HCT116 (cell line): ENCODE results near the gene WDR31. TPM values are rescaled to one million over a fixed set of nuclear protein-coding genes. Genes with fewer than 3 reads are reported as not detected.
"Not testable (repeated sequence)": the region's sequence is repeated elsewhere in the genome, so short reads cannot be mapped to it uniquely, and the experiment has no call there.

Source experiments
- ATAC-seq: fragments of 200-7000 bp; cut with Tn5 transposase; 2 replicates; pipeline ENCODE4 v1.9.1; 2020; ENCODE audit warnings: mild to moderate bottlenecking, moderate library complexity
- BruUV-seq: library from RNA; stranded (reverse); fragments of 400-500 nt; replicated peaks from 2 replicates; lab custom pipeline; 2021; lab: Mats Ljungman, UMichigan
- CTCF ChIA-PET: fragments of 300-600 bp; sonication (Branson Sonifier 250); formaldehyde crosslinking; loops from one replicate; lab custom pipeline; 2021; ENCODE audit warnings: antibody characterized with exemption; lab: Charles Lee
- POLR2A ChIA-PET: fragments of 300-600, 350-600 bp; sonication (Branson Sonifier 250); formaldehyde crosslinking; loops from one replicate; lab custom pipeline; 2021; ENCODE audit warnings: antibody characterized with exemption; lab: Charles Lee
- RAD21 ChIA-PET, 2 experiments: fragments of 300-600 bp; sonication (Branson Sonifier 250); formaldehyde crosslinking; loops; one replicate each; lab custom pipeline; 2023; ENCODE audit warnings: low total read pairs in 2 of 2; ENCODE audit not compliant: uncharacterized antibody in 2 of 2, unreplicated experiment in 2 of 2, low non-redundant PET in 1 of 2; lab: Charles Lee
- DNase-seq: peaks from one replicate; pipeline ENCODE4 v3.0.0-alpha.2; 2010; ENCODE audit warnings: low read depth, low spot score
- H2AFZ ChIP-seq: fragments of 200-600 bp; shearing (Covaris generic), sonication (generic); 2 replicates; pipeline ENCODE4 v1.6.1; 2017; ENCODE audit warnings: low read depth, mixed run types, mixed read lengths, antibody characterized with exemption, low read length; ENCODE audit not compliant: poor library complexity, severe bottlenecking
- H3K27ac ChIP-seq: 2 replicates; pipeline ENCODE4 v1.5.1; 2012; ENCODE audit warnings: low read depth, low read length
- H3K27me3 ChIP-seq: fragments of 200-600 bp; sonication (generic); 2 replicates; pipeline ENCODE4 v1.6.1; 2016; ENCODE audit warnings: mixed run types, low read length, mixed read lengths; ENCODE audit not compliant: insufficient read depth
- H3K36me3 ChIP-seq, 2 experiments: fragments of 200-500 bp in 1 of 2; fragments of 200-600 bp in 1 of 2; sonication (Bioruptor generic) in 1 of 2; sonication (generic) in 1 of 2; 2 replicates each; pipeline versions ENCODE4 v1.5.1 to v1.6.1; 2014 to 2016; ENCODE audit warnings: low read length in 2 of 2, inconsistent platforms in 1 of 2, mixed read lengths in 1 of 2, mixed run types in 1 of 2; ENCODE audit not compliant: insufficient read depth in 2 of 2, control insufficient read depth in 1 of 2
- H3K4me1 ChIP-seq, 2 experiments: fragments of 200-600 bp in 1 of 2; sonication (generic) in 1 of 2; 2 replicates each; pipeline versions ENCODE4 v1.5.1 to v1.6.1; 2012 to 2017; ENCODE audit warnings: low read length in 2 of 2, inconsistent platforms in 1 of 2, mild to moderate bottlenecking in 1 of 2, mixed read lengths in 1 of 2, mixed run types in 1 of 2, moderate library complexity in 1 of 2; ENCODE audit not compliant: insufficient read depth in 2 of 2, control insufficient read depth in 1 of 2
- H3K4me2 ChIP-seq: fragments of 200-600 bp; sonication (generic); 2 replicates; pipeline ENCODE4 v1.6.1; 2017; ENCODE audit warnings: mixed run types, low read length, mixed read lengths
- H3K4me3 ChIP-seq, 2 experiments: fragments of 200-600 bp in 1 of 2; sonication (generic) in 1 of 2; replicated peaks in 1 of 2; 2 replicates each; pipeline ENCODE4 v1.5.1; 2011 to 2016; ENCODE audit warnings: low read length in 2 of 2, control low read depth in 1 of 2, low read depth in 1 of 2, mild to moderate bottlenecking in 1 of 2, mixed read lengths in 1 of 2, mixed run types in 1 of 2
- H3K79me2 ChIP-seq: fragments of 200-600 bp; sonication (generic); 2 replicates; pipeline ENCODE4 v1.6.1; 2017; ENCODE audit warnings: mild to moderate bottlenecking, mixed run types, low read length, moderate library complexity, mixed read lengths; ENCODE audit not compliant: insufficient read depth
- H3K9ac ChIP-seq: fragments of 200-600 bp; sonication (generic); 2 replicates; pipeline ENCODE4 v1.6.1; 2016; ENCODE audit warnings: low read length, mixed read lengths
- H3K9me2 ChIP-seq: fragments of 200-600 bp; sonication (generic), shearing (Covaris generic); 2 replicates; pipeline ENCODE4 v1.6.1; 2017; ENCODE audit warnings: mixed run types, mild to moderate bottlenecking, moderate library complexity; ENCODE audit not compliant: insufficient read depth
- H3K9me3 ChIP-seq, 2 experiments: fragments of 200-500 bp in 1 of 2; fragments of 200-600 bp in 1 of 2; sonication (Bioruptor generic) in 1 of 2; sonication (generic) in 1 of 2; 2 replicates each; pipeline ENCODE4 v1.6.1; 2014 to 2017; ENCODE audit warnings: low read length in 2 of 2, mixed read lengths in 2 of 2, inconsistent platforms in 1 of 2, low read depth in 1 of 2, mild to moderate bottlenecking in 1 of 2, mixed run types in 1 of 2, moderate library complexity in 1 of 2; ENCODE audit not compliant: control insufficient read depth in 1 of 2, insufficient read depth in 1 of 2
- H4K20me1 ChIP-seq: fragments of 200-600 bp; sonication (generic), shearing (Covaris generic); 2 replicates; pipeline ENCODE4 v1.6.1; 2017; ENCODE audit warnings: mixed run types, mild to moderate bottlenecking, moderate library complexity; ENCODE audit not compliant: insufficient read depth
- intact Hi-C: fragments of 100-400 bp; cut with micrococcal nuclease; formaldehyde crosslinking; loops from 2 replicates; pipeline ENCODE4 v1.10.0; 2022
- total RNA-seq: library from RNA; stranded (reverse); gene quantifications from one replicate; pipeline ENCODE4 v1.2.1, GENCODE V29; 2021; ENCODE audit not compliant: unreplicated experiment

WDR31 gene
- total RNA-seq, 1 experiment from 2014 or later = 5.9 TPM

GRCh38 chr9:113379829-113380210 is 39.7 kb upstream of the WDR31 start:
- Histone ChIP-seq H3K4me1 (peaks cover 24 to 36% of the 10 kb centered on the region in 2 experiments), H3K79me2 (peaks cover 14% of the 10 kb centered on the region)
- H3K9me3 ChIP-seq, RAD21 ChIA-PET, POLR2A ChIA-PET, H2AFZ ChIP-seq, H3K27ac ChIP-seq, CTCF ChIA-PET, H3K9me2 ChIP-seq, H3K4me3 ChIP-seq, ATAC-seq, H4K20me1 ChIP-seq, H3K4me2 ChIP-seq, H3K27me3 ChIP-seq, H3K9ac ChIP-seq, DNase-seq, BruUV-seq, intact Hi-C loops, H3K36me3 ChIP-seq: not testable (repeated sequence)

- Histone ChIP-seq H3K4me1 (peaks cover 24 to 36% of the 10 kb centered on the region in 2 experiments), H3K79me2 (peaks cover 14% of the 10 kb centered on the region)
- intact Hi-C loops, POLR2A ChIA-PET, H4K20me1 ChIP-seq, H3K4me2 ChIP-seq, H2AFZ ChIP-seq, ATAC-seq, RAD21 ChIA-PET, H3K27me3 ChIP-seq, H3K4me3 ChIP-seq, H3K9me2 ChIP-seq, CTCF ChIA-PET, DNase-seq, H3K36me3 ChIP-seq, H3K9ac ChIP-seq, H3K27ac ChIP-seq, BruUV-seq, H3K9me3 ChIP-seq: not testable (repeated sequence)
Observed at GRCh38 chr9:113379094-113379828, 39.2 kb upstream of the WDR31 start.
